RWPE1 (cell line): ENCODE data around the gene TTLL9.

Experiments
- CTCF ChIA-PET: fragments of 350-600 bp; sonication (Branson Sonifier 250); formaldehyde crosslinking; extraction: SDS; loops from one replicate; lab custom pipeline; 2021; lab: Yijun Ruan, JAX
- POLR2A ChIA-PET: fragments of 400-600 bp; formaldehyde crosslinking; extraction: SDS; loops from one replicate; lab custom pipeline; 2020; ENCODE audit warnings: antibody characterized with exemption; ENCODE audit not compliant: low non-redundant PET; lab: Yijun Ruan, JAX
- DNase-seq: peaks from one replicate; pipeline ENCODE4 v3.0.0; 2012; ENCODE audit warnings: low spot score
- H3K27ac ChIP-seq: fragments of 450-650 bp; 2 replicates; pipeline ENCODE4 v1.5.1; 2017
- TF ChIP-seq, protein P1 (sequence below): fragments of 450-650 bp; conservative IDR thresholded peaks from 2 replicates; pipeline ENCODE4 v1.5.1; 2017; ENCODE audit warnings: low read depth, mild to moderate bottlenecking

The TTLL9 gene

GRCh38 chr20:31831211-31831610 is 39.2 kb upstream of the TTLL9 start:
- POLR2A ChIA-PET, result no interaction called here
- TF ChIP-seq, protein P1, sequence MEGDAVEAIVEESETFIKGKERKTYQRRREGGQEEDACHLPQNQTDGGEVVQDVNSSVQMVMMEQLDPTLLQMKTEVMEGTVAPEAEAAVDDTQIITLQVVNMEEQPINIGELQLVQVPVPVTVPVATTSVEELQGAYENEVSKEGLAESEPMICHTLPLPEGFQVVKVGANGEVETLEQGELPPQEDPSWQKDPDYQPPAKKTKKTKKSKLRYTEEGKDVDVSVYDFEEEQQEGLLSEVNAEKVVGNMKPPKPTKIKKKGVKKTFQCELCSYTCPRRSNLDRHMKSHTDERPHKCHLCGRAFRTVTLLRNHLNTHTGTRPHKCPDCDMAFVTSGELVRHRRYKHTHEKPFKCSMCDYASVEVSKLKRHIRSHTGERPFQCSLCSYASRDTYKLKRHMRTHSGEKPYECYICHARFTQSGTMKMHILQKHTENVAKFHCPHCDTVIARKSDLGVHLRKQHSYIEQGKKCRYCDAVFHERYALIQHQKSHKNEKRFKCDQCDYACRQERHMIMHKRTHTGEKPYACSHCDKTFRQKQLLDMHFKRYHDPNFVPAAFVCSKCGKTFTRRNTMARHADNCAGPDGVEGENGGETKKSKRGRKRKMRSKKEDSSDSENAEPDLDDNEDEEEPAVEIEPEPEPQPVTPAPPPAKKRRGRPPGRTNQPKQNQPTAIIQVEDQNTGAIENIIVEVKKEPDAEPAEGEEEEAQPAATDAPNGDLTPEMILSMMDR, result no peak
- DNase-seq, result no peak
- H3K27ac ChIP-seq, result no peak overlapping the region
- CTCF ChIA-PET, result interaction anchor here (0.5 to 1.4 kb wide), 5 partner anchors 9 to 1078 kb away, joined by 3 to 7 read pairs (median 4); no protein-coding TSS in a partner anchor

DNA sequence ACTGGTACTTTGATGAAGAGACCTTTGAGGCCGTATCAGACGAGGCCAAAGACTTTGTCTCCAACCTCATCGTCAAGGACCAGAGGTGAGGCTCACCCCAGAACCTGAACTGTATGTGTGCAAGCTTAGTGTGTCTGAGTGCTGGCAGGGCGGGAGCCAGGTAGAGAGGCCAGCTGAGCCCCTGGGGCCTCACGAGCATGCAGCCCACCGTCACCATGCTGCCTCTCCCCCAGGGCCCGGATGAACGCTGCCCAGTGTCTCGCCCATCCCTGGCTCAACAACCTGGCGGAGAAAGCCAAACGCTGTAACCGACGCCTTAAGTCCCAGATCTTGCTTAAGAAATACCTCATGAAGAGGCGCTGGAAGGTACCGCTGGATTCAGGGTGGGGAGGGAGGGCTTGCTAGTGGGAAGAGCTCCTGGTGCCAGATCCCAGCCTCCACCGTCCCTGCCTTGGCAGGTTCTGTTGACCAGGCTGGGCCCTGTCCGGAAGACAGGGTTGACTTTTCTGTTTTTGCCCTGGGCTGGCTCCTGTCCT is 38.6 kb upstream of the TTLL9 start:
- TF ChIP-seq, protein P1, result no peak
- ChIA-PET CTCF (interaction anchor here (0.5 to 1.8 kb wide), 6 partner anchors 9 to 1078 kb away, joined by 4 to 12 read pairs (median 5); no protein-coding TSS in a partner anchor), POLR2A (no interaction called here)
- DNase-seq, result no peak
- no peak overlapping the region for H3K27ac ChIP-seq

DNA sequence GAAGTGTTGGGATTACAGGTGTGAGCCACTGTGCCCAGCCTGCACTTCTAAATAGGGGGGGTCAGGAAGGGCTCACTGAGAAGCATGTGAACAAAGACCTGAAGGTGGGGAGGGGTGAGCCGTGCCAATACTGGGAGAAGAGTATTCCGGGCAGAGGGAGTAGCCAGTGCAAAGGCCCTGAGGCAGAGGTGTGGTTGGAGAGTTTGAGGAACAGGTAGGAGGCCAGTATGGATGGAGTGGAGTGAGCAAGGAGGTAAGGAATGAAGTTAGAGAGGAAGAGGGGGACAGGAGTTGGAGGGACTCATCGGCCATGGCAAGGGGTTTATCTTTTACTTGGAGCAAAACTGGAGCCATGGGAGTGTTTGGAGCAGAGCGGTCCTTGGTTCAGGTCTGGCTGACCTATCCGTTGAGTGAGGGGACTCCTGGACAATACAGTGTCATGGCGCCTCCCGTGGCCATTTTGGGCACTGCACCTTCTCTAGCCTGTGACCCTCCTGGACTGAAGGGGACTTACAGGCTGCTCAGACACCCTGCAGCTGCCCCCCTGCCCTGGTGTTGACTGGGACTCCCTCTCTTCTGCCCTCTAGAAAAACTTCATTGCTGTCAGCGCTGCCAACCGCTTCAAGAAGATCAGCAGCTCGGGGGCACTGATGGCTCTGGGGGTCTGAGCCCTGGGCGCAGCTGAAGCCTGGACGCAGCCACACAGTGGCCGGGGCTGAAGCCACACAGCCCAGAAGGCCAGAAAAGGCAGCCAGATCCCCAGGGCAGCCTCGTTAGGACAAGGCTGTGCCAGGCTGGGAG is 37.1 kb upstream of the TTLL9 start:
- TF ChIP-seq, protein P1, result peak; percentile 88
- DNase-seq, result peak; percentile 74
- CTCF ChIA-PET, result interaction anchor here (0.6 to 5.7 kb wide), 9 partner anchors 10 to 198 kb away, joined by 3 to 51 read pairs (median 4); partner anchors contain the start of gene FOXS1
- no peak overlapping the region for H3K27ac ChIP-seq
- POLR2A ChIA-PET, result interaction anchor here (1.0 kb wide), 1 partner anchor 119 kb away, joined by 3 read pairs; no protein-coding TSS in a partner anchor

DNA sequence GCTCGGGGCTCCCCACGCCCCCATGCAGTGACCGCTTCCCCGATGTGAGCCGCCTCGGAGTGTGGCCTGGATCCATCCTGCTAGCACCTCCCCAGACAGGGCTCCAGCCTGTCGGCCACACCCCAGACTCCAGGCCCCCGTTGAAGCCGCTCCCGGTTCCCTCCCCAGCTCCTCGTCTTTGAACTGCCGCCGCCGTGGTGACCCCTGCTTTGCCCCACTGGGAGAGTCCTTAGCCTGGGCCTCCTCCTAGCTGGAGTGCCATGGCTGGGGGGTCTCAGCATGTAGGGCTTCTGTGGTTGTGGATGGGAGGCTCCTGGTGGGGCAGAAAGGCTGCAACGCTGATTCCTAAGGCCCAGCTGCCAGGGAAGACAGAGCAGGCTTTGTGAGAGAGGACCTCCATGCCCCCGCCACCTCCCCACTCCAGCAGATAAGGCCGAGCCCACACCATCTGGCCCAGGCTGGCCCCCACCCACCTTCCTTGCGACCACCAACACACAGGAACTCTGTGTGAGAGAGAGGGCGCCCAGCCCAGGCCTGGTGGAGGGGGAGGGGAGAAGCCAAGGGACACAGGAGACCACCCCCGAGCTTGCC is 36.4 kb upstream of the TTLL9 start:
- POLR2A ChIA-PET, result interaction anchor here (1.0 kb wide), 1 partner anchor 118 kb away, joined by 3 read pairs; no protein-coding TSS in a partner anchor
- CTCF ChIA-PET, result interaction anchor here (0.6 to 5.7 kb wide), 11 partner anchors 11 to 312 kb away, joined by 3 to 51 read pairs (median 4); partner anchors contain the start of gene FOXS1
- TF ChIP-seq, protein P1, result no peak
- H3K27ac ChIP-seq, result no peak overlapping the region
- DNase-seq, result no peak

DNA sequence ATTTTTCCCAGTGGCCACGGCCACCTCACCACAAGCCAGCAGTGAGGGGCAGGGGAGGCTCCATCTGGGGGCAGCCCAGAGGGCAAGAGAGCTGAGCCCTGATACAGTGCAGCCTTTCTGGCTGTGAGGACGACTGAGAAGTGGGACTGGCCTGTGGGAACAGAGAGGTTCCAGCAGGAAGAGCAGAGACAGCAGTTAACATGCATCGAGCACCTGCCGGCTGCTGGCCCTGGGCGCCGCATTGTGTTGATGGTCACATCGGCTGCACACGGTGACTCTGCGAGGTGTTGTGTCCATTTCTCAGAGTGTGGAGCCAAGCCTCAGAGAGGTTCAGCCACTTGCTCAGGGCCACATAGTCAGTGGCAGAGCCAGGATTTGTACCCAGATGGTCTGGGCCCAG is 34.9 kb upstream of the TTLL9 start:
- ChIA-PET CTCF (interaction anchor here (0.7 to 5.7 kb wide), 6 partner anchors 11 to 267 kb away, joined by 3 to 51 read pairs (median 12); no protein-coding TSS in a partner anchor), POLR2A (no interaction called here)
- TF ChIP-seq, protein P1, result no peak
- peak overlapping the region; percentile 44 for H3K27ac ChIP-seq
- no peak for DNase-seq
